Spinal cord (tissue), 10 donors: ENCODE measurements around the gene RIN1. TPM values are rescaled to one million over a fixed set of nuclear protein-coding genes. Genes with fewer than 3 reads are reported as not detected.
"Not testable (repeated sequence)": the region's sequence is repeated elsewhere in the genome, so short reads cannot be mapped to it uniquely, and the experiment has no call there.

ENCODE experiments used
- DNase-seq, 6 donors: peaks; one replicate each; pipeline versions ENCODE4 v3.0.0 to v3.0.0-alpha.2; 2013 to 2015; ENCODE audit warnings: low spot score in 6 of 6, low read depth in 4 of 6
- H3K27ac ChIP-seq: one replicate; pipeline ENCODE4 v1.5.1; 2013; ENCODE audit warnings: low read depth, low read length, control low read depth
- H3K27me3 ChIP-seq: one replicate; pipeline ENCODE4 v1.6.1; 2013; ENCODE audit warnings: low read length; ENCODE audit not compliant: control insufficient read depth, insufficient read depth
- H3K36me3 ChIP-seq: one replicate; pipeline ENCODE4 v1.6.1; 2013; ENCODE audit warnings: low read length; ENCODE audit not compliant: control insufficient read depth, insufficient read depth
- H3K4me1 ChIP-seq: one replicate; pipeline ENCODE4 v1.6.1; 2013; ENCODE audit warnings: low read length; ENCODE audit not compliant: control insufficient read depth, insufficient read depth
- H3K4me3 ChIP-seq: one replicate; pipeline ENCODE4 v1.5.1; 2013; ENCODE audit warnings: low read depth, low read length, control low read depth
- H3K9me3 ChIP-seq: one replicate; pipeline ENCODE4 v1.6.1; 2013; ENCODE audit warnings: low read length; ENCODE audit not compliant: control insufficient read depth, insufficient read depth
- WGBS: methylation state at CpG from one replicate; pipeline ENCODE4 v1.1.5; 2013; ENCODE audit warnings: missing lambda C conversion rate; ENCODE audit not compliant: insufficient coverage; 5-methylcytosine and 5-hydroxymethylcytosine counted together
- polyA plus RNA-seq, 2 donors: library from polyadenylated mRNA; unstranded; fragments of 120-200 nt; gene quantifications; one replicate each; pipeline ENCODE4 v1.2.1, GENCODE V29; 2013; ENCODE audit not compliant: insufficient read length in 2 of 2
- total RNA-seq, 2 donors: library from RNA; depleted of rRNA in 1 of 2; stranded (reverse); fragments of 120-200 nt in 1 of 2; fragments of >200 nt in 1 of 2; gene quantifications; one replicate each; pipeline versions ENCODE4 v1.2.3 to v1.2.4, GENCODE V29; 2013 to 2014
- donor health status: healthy.

Gene RIN1
- total and polyA plus RNA-seq, 4 donors, result 0.79 to 3.2 (median 2.3) TPM

- Histone ChIP-seq H3K4me1 (no peaks in the 10 kb centered on the region), H3K4me3 (no peak overlapping the region), H3K27me3 (no peaks in the 10 kb centered on the region), H3K36me3 (peaks cover 34% of the 10 kb centered on the region), H3K27ac (no peak overlapping the region), H3K9me3 (no peaks in the 10 kb centered on the region)
- DNase-seq, result no peak
- WGBS, result 94% methylated on average over 7 of the region's 15 CpGs
Measured at GRCh38 chr11:66360406-66361073, 24.3 kb upstream of the RIN1 start.

GRCh38 chr11:66359662-66360087 is 23.4 kb upstream of the RIN1 start:
- no peaks in the 10 kb centered on the region for H3K4me1 ChIP-seq
- H3K27me3 ChIP-seq, result no peaks in the 10 kb centered on the region
- H3K4me3 ChIP-seq, result no peak overlapping the region
- H3K36me3 ChIP-seq, result peaks cover 38% of the 10 kb centered on the region
- no peak overlapping the region for H3K27ac ChIP-seq
- DNase-seq, result no peak
- H3K9me3 ChIP-seq, result no peaks in the 10 kb centered on the region
- 35% methylated on average over 2 of the region's 3 CpGs for whole genome bisulfite sequencing

- H3K4me1 ChIP-seq, result peaks cover 24% of the 10 kb centered on the region
- not testable (repeated sequence) for H3K4me3 ChIP-seq, H3K27ac ChIP-seq, H3K27me3 ChIP-seq, DNase-seq, H3K9me3 ChIP-seq
- H3K36me3 ChIP-seq, result peaks cover 13% of the 10 kb centered on the region
- 100% methylated on average over 1 of the region's 8 CpGs for WGBS
Measured at GRCh38 chr11:66350560-66351235, 14.5 kb upstream of the RIN1 start.

- Histone ChIP-seq H3K4me3 (no peak overlapping the region), H3K9me3 (no peaks in the 10 kb centered on the region), H3K4me1 (peaks cover 29% of the 10 kb centered on the region), H3K27me3 (no peaks in the 10 kb centered on the region), H3K36me3 (peaks cover 12% of the 10 kb centered on the region), H3K27ac (no peak overlapping the region)
- DNase-seq, result no peak
- no CpG with 5 or more reads among the region's 2 CpGs for WGBS
Measured at GRCh38 chr11:66349084-66349386, 12.8 kb upstream of the RIN1 start.

- peak within 1 kb of the TSS; percentile 97 for H3K27ac ChIP-seq
- H3K9me3 ChIP-seq, result no peaks in the 10 kb centered on the region
- 0% methylated on average over 85 of the region's 101 CpGs for WGBS
- no peaks in the 10 kb centered on the region for H3K27me3 ChIP-seq
- peaks cover 9% of the 10 kb centered on the region for H3K36me3 ChIP-seq
- DNase-seq, result peak; percentile 82 to 98 (median 85)
- H3K4me1 ChIP-seq, result peaks cover 29% of the 10 kb centered on the region
- H3K4me3 ChIP-seq, result peak within 1 kb of the TSS; percentile 94
Measured at GRCh38 chr11:66347425-66348276, 11.4 kb upstream of the RIN1 start, which contains the start of gene B4GAT1. TSS of gene B4GAT1 (minus strand) at chr11:66347629. CDS start at chr11:66347545, 84 bp downstream.

GRCh38 chr11:66346476-66347424 is 10.5 kb upstream of the RIN1 start:
- H3K27me3 ChIP-seq, result no peaks in the 10 kb centered on the region
- no peak for DNase-seq
- peaks cover 29% of the 10 kb centered on the region for H3K4me1 ChIP-seq
- peak overlapping the region; percentile 94 for H3K4me3 ChIP-seq
- no peaks in the 10 kb centered on the region for H3K9me3 ChIP-seq
- H3K27ac ChIP-seq, result peak overlapping the region; percentile 97
- H3K36me3 ChIP-seq, result peaks cover 17% of the 10 kb centered on the region
- WGBS, result 23% methylated on average over 65 of the region's 68 CpGs

- Histone ChIP-seq H3K9me3 (no peaks in the 10 kb centered on the region), H3K4me1 (peaks cover 29% of the 10 kb centered on the region), H3K27me3 (no peaks in the 10 kb centered on the region), H3K36me3 (peaks cover 31% of the 10 kb centered on the region), H3K4me3 (peak overlapping the region; percentile 94), H3K27ac (peak overlapping the region; percentile 84)
- DNase-seq, result no peak
- 3% methylated on average over 7 of the region's 7 CpGs for WGBS
Measured at GRCh38 chr11:66345316-66345649, 9.0 kb upstream of the RIN1 start.

GRCh38 chr11:66344550-66345315 is 8.5 kb upstream of the RIN1 start, which contains the start of gene BRMS1:
TSS of gene BRMS1 (minus strand) at chr11:66345104. CDS start at chr11:66342234, 2,870 bp downstream.
- WGBS, result under 1% methylated on average over 57 of the region's 59 CpGs
- H3K4me1 ChIP-seq, result peaks cover 29% of the 10 kb centered on the region

More at GRCh38 chr11:66344550-66345315, 8.5 kb upstream of the RIN1 start, which contains the start of gene BRMS1:
- Histone ChIP-seq H3K27me3 (no peaks in the 10 kb centered on the region), H3K9me3 (no peaks in the 10 kb centered on the region), H3K36me3 (peaks cover 37% of the 10 kb centered on the region), H3K4me3 (peak within 1 kb of the TSS; percentile 94), H3K27ac (peak within 1 kb of the TSS; percentile 84)
- DNase-seq, result peak; percentile 92 to 99 (median 94)
